Stimulated activated CD4-positive, alpha-beta T cell treated with anti-CD3 and anti-CD28 coated beads, Interleukin-15, amount 100 ng/mL, for 48 hours (primary cell): ENCODE measurements around the gene CNTNAP2.

Source experiments
- DNase-seq, 2 donors: peaks; one replicate each; pipeline ENCODE4 v3.0.0-alpha.2; 2020; ENCODE audit warnings: low read depth in 2 of 2

CNTNAP2 gene

DNA sequence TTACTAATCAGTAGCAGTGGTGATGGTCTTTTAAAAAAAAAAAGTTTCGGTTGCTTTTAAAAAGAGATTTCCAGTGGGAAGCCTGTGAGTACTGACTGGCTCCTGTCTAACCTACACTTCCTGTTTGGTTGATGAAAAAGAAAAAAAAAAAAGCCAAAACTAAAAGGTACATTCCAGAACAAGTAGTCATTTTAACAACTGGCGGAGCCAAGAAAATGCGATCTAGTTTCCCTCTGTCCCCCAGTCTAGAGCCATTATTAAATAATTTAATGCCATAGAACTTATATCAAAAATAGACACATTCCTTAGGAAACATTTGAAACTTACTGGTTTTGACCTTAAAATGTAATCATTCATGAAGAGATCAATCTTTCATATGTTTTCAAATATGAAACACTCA, 2219.8 kb downstream of the CNTNAP2 start:
- DNase-seq, result no peak

DNA sequence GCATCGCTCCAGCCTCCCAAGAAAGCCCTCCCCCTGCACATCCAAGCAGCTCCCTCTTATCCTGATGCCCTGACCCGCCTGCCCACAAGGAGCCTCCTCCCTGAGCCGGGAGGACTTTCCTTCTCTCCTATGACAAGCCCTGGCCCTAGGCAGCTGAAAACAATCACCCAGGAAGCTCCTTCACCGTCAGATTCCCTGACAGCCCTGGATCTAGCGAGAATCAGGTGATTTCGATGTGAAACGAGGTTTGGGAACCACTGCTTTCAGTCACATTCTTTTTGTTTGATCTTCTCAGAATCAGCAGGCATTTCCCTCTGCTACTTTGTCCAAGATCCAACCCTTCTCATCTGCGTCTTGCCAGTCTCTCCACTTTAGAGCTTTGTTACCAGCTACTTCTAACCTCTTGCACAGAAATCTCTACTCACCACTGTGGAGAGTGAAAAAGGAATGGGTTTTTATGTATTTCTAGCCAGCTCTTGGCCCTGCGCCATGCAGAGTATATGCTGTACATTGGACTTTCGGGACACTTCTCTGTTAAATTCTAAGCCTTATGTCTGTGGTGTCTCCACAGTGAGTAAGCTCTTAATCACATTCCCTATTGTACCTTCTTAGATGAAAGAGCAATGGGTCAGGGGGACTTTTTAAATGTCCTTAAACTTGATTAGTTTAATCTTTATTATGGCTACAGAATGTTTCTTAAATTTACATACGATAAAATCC, 2220.8 kb downstream of the CNTNAP2 start:
- DNase-seq, result no peak

GRCh38 chr7:148337995-148338747, 2221.6 kb downstream of the CNTNAP2 start:
- no peak for DNase-seq

DNA sequence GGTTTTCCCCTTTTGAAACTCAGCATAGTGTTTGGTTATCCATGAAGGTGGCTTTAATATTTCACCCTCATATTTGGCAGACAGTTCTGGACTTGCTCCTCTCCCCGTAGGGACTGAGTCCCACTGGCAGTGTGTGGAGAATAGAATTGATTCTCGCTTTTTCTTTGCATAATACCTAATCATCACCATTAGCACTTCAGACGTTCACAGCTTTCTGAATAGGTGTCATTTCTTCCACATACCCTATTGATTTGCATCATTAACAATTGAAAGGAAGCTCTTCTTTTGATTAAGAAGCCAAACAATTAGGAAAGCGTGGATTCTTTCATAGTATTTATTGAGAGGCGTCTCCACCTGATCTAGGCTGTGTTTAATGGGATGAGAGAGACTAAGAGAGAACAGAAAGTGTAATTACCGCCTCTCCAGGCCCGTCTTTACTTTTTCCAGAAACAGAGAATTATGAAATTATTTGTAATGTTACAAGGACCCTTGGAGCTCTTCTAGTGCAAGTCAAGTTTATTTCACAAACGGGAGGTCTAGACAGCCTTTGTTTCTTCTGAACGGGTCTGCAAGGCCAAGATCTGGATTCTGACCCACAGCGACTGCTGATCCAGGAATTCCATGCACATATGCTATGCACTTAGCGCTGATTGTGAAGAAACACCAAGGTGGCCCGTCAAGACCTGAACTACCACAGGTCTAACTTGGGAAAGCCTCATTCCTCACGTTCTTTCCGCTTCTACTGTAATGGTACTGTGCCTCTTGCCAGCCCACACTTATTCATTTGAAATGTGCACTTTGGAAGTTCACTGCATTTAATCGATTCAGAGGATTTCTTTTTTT, 2224.1 kb downstream of the CNTNAP2 start:
- no peak for DNase-seq

DNA sequence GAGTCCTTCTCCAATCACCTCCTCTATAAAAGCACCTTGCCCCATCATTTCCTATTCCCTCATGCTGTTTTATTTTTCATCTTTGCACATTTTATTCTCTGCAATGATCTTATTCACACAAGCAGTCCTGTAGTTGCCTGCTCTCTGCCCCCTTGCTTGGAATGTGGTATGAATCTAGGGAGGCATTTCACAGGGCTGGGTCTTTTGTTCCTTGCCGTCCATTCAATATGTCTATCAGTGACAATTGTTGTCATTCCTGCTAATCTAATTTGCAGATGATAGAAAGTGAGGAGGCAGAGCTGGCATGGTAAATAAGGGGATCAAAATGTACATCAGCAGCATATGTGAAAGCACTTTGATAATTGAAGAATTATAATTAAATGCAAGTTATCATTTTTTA, 2227.8 kb downstream of the CNTNAP2 start:
- DNase-seq, result no peak

- DNase-seq, result no peak
These were observed 2231.4 kb downstream of the CNTNAP2 start for GRCh38 chr7:148347981-148348380.

DNA sequence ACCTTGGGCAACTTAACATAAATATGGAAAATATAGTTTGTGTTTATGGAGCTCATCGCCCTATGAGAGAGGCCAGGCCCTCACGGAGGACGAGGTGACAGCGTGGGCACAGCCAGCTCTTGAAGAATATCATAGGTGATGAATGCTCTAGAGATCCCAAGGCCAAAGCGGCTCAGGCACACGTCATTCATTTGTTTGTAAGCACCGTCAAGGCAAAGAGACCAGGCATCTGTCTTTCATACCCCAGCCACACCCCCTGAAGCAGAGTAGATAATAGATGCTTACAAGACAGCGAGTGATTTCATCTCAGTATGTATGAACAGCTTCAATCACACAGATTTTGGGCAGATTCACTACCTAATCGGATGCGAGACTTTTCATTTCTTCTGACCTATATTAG, 2231.9 kb downstream of the CNTNAP2 start:
- no peak for DNase-seq

DNA sequence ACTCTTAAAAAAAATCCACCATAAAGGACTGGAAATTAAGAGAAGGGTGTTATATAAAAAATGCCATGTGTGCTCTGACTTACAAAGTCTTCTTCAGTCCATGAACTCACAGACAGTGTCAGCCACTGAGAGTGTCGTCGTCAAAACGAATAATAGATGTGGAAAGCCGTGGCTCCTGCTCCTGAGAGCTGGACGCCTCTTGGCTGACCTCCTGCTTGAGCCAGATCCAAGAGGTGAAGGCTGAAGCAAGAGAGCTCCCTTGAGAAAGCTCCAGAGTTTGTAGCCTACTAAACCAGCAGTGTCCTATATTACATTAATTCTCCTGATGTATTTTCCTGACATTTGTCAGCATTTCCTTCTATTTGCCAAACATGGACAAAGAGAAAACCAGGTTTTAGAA, 2239.7 kb downstream of the CNTNAP2 start:
- no peak for DNase-seq

- no peak for DNase-seq
These were observed 2245.9 kb downstream of the CNTNAP2 start for GRCh38 chr7:148362541-148362940.

- no peak for DNase-seq
These were observed 2251.3 kb downstream of the CNTNAP2 start for GRCh38 chr7:148367731-148368475.

DNA sequence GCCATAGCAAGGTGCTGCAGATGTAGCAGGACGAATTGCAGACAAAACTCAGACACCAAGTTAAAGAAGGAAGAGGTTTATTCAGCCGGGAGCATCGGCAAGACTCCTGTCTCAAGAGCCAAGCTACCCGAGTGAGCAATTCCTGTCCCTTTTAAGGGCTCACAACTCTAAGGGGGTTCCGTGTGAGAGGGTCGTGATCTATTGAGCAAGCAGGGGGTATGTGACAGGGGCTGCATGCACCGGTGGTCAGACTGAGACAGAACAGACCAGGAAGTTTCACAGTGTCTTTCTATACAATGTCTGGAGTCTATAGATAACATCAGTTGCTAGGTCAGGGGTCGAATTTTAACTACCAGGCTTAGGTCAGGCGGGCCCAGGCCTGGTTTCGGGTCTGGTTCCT, 2252.0 kb downstream of the CNTNAP2 start:
- DNase-seq, result no peak

- no peak for DNase-seq
These were observed 2254.8 kb downstream of the CNTNAP2 start for GRCh38 chr7:148371280-148371937.

GRCh38 chr7:148374396-148375259, 2258.0 kb downstream of the CNTNAP2 start:
- DNase-seq, result no peak

- no peak for DNase-seq
These were observed 2263.1 kb downstream of the CNTNAP2 start for GRCh38 chr7:148379677-148380076.

GRCh38 chr7:148380596-148381419, 2264.2 kb downstream of the CNTNAP2 start:
- DNase-seq, result no peak

DNA sequence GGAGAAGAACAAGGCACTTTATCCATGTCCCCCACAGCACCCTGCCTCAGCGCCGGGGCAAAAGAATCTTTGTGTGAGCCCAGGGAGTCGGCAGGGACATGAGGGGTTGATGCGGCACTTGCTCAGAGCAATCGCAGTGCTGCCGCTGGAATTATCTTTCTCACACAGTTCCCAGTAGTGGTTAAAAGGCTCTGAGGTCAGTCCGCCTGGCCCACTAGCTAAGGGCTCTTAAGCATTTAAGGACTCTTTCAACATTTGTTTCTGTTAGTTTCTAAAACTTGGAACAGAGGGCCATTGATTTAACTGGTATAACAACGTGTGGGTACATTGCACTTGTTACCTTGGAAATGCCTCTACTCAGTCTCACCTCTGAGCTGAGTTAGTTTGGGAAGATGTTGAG, 2266.0 kb downstream of the CNTNAP2 start:
- DNase-seq, result no peak

GRCh38 chr7:148383651-148384050, 2267.1 kb downstream of the CNTNAP2 start:
- no peak for DNase-seq

- DNase-seq, result no peak
These were observed 2268.5 kb downstream of the CNTNAP2 start for GRCh38 chr7:148385009-148385682.

DNA sequence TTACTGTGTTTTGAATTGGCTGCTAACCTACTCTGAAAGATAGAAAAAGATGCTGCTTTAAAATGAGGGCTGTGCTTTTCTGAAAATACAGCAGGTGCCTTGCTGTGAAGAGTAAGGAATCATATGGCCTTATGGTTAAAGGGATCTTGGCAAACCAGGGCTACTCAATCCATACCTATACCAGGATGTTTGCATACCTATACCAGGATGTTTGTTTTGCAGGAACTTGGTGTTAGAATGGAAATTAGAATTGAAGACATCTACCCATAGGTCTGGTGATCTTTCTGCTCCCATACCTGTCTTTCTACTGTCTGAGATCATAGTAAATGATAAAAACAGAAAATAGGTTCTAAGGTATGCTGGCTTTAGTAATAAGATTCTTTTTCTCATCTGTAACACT, 2273.8 kb downstream of the CNTNAP2 start:
- no peak for DNase-seq
